Activated CD8-positive, alpha-beta T cell treated with anti-CD3 and anti-CD28 coated beads for 36 hours (primary cell): Measurements from ENCODE around the gene PLXNA1. TPM values are rescaled to one million over a fixed set of nuclear protein-coding genes. Genes with fewer than 3 reads are reported as not detected.

ENCODE experiments used
- ATAC-seq: fragments of 200-7000 bp; cut with Tn5 transposase; one replicate; pipeline ENCODE4 v1.10.0; 2021; ENCODE audit warnings: mild to moderate bottlenecking, moderate library complexity
- CTCF ChIA-PET: fragments of 350-600 bp; sonication (Branson Sonifier 250); formaldehyde crosslinking; loops from one replicate; lab custom pipeline; 2021; ENCODE audit warnings: antibody characterized with exemption; lab: Charles Lee
- POLR2A ChIA-PET: fragments of 350-600 bp; sonication (Branson Sonifier 250); formaldehyde crosslinking; loops from one replicate; lab custom pipeline; 2021; ENCODE audit warnings: antibody characterized with exemption; lab: Charles Lee
- DNase-seq: peaks from one replicate; pipeline ENCODE4 v3.0.0-alpha.2; 2020
- H3K27ac Mint-ChIP-seq: one replicate; pipeline ENCODE4 v1.8.0; 2021; ENCODE audit warnings: mild to moderate bottlenecking, mixed read lengths
- H3K27me3 Mint-ChIP-seq: one replicate; pipeline ENCODE4 v1.8.0; 2021; ENCODE audit warnings: mixed read lengths
- H3K36me3 Mint-ChIP-seq: one replicate; pipeline ENCODE4 v1.8.0; 2021; ENCODE audit warnings: low read depth, mixed read lengths
- H3K4me1 Mint-ChIP-seq: one replicate; pipeline ENCODE4 v1.8.0; 2021; ENCODE audit warnings: low read depth, mixed read lengths
- H3K4me3 Mint-ChIP-seq: one replicate; pipeline ENCODE4 v1.8.0; 2021; ENCODE audit warnings: mild to moderate bottlenecking, moderate library complexity, mixed read lengths
- H3K9me3 Mint-ChIP-seq: one replicate; pipeline ENCODE4 v1.8.0; 2021; ENCODE audit warnings: mixed read lengths
- intact Hi-C: fragments of 100-400 bp; cut with micrococcal nuclease; formaldehyde crosslinking; loops from one replicate; pipeline ENCODE4 v1.10.0; 2022
- total RNA-seq, 2 experiments: library from RNA; stranded (reverse); gene quantifications; one replicate each; pipeline ENCODE4 v1.2.3, GENCODE V29; 2021
- TF ChIP-seq, protein P1 (sequence below): fragments of 200-600 bp; IDR thresholded peaks from one replicate; pipeline ENCODE4 v1.8.0; 2022; ENCODE audit warnings: antibody characterized with exemption, mild to moderate bottlenecking

The PLXNA1 gene
- total RNA-seq, 2 experiments from 2014 or later, result 5.1 to 6.6 TPM

DNA sequence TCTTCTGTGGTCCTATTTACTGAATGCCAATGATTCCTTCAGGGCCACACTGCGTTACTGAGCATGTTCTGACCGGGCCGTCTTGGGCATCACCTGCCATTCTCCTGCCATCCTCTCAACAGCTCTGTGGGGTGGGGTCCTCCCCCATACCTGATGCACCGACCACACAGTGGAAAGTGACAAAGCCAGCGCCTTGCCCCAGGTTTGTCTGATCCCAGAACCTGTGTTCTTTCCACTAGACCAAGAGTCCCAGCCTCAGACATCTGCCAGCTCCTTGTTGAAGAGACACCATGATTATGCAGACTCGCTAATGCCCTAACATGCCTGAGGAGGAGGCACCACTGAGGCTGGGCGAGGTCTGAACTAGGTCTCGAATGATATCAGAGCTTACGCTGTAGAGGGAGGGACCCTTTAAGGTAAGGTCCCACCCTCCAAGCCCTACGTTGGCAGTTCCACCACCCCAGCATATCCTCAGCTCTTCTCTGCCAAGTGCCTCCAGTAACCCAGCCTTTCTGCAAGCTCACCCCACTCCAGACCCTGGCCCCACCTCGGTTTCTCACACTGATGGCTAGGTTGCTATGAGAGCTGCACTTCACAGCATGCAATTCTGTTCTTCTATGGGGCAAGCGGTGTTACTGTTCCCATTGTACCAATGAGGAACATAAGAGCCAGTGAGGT, 29.8 kb upstream of the PLXNA1 start:
- DNase-seq, result no peak
- Mint-ChIP-seq H3K4me1 (no peaks in the 10 kb centered on the region), H3K27ac (no peak overlapping the region), H3K9me3 (no peaks in the 10 kb centered on the region), H3K36me3 (no peaks in the 10 kb centered on the region), H3K4me3 (no peak overlapping the region), H3K27me3 (no peaks in the 10 kb centered on the region)
- ChIA-PET CTCF (no interaction called here), POLR2A (no interaction called here)
- TF ChIP-seq, protein P1, sequence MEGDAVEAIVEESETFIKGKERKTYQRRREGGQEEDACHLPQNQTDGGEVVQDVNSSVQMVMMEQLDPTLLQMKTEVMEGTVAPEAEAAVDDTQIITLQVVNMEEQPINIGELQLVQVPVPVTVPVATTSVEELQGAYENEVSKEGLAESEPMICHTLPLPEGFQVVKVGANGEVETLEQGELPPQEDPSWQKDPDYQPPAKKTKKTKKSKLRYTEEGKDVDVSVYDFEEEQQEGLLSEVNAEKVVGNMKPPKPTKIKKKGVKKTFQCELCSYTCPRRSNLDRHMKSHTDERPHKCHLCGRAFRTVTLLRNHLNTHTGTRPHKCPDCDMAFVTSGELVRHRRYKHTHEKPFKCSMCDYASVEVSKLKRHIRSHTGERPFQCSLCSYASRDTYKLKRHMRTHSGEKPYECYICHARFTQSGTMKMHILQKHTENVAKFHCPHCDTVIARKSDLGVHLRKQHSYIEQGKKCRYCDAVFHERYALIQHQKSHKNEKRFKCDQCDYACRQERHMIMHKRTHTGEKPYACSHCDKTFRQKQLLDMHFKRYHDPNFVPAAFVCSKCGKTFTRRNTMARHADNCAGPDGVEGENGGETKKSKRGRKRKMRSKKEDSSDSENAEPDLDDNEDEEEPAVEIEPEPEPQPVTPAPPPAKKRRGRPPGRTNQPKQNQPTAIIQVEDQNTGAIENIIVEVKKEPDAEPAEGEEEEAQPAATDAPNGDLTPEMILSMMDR, result no peak
- intact Hi-C loops, result no loop called here
- ATAC-seq, result no peak

DNA sequence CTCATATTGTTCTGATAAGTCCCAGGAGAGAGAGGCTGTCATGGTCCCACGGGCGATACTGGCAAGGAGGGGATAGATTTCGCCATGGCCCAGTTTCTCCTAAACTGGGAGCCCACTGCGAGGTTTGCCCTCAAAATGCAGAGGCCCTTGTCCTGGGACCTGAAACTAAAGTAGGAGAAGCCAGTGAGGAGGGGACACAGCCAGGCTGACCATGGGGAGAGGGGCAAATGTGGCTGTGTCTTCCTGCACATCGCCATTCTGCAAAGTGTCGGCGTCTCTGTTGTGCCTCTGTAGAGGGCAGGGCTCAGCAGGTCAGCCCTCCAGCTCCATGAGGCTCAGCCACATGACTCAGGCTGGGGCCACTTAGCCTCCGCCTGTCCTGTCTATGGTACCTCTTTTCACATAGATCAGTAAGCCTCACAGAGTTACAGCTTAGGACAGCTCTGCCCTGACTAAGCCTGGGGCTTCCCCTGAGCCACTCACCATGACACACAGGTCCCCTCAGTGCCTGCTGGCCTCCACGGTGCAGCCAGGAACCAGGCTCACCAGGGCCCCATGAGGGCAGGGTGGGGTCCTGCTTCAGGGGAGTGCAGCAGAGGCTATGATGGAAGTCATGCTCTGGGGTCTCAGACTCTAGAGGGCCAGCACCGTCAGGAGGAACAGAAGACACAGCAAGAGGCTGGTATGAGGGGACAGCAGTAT, 28.6 kb upstream of the PLXNA1 start:
- H3K4me3 Mint-ChIP-seq, result no peak overlapping the region
- CTCF ChIA-PET, result no interaction called here
- H3K27ac Mint-ChIP-seq, result no peak overlapping the region
- intact Hi-C loops, result no loop called here
- ATAC-seq (peak; percentile 89), DNase-seq (peak; percentile 14)
- POLR2A ChIA-PET, result no interaction called here
- no peaks in the 10 kb centered on the region for H3K4me1 Mint-ChIP-seq
- H3K27me3 Mint-ChIP-seq, result no peaks in the 10 kb centered on the region
- H3K36me3 Mint-ChIP-seq, result no peaks in the 10 kb centered on the region
- no peaks in the 10 kb centered on the region for H3K9me3 Mint-ChIP-seq
- TF ChIP-seq, protein P1, result no peak

DNA sequence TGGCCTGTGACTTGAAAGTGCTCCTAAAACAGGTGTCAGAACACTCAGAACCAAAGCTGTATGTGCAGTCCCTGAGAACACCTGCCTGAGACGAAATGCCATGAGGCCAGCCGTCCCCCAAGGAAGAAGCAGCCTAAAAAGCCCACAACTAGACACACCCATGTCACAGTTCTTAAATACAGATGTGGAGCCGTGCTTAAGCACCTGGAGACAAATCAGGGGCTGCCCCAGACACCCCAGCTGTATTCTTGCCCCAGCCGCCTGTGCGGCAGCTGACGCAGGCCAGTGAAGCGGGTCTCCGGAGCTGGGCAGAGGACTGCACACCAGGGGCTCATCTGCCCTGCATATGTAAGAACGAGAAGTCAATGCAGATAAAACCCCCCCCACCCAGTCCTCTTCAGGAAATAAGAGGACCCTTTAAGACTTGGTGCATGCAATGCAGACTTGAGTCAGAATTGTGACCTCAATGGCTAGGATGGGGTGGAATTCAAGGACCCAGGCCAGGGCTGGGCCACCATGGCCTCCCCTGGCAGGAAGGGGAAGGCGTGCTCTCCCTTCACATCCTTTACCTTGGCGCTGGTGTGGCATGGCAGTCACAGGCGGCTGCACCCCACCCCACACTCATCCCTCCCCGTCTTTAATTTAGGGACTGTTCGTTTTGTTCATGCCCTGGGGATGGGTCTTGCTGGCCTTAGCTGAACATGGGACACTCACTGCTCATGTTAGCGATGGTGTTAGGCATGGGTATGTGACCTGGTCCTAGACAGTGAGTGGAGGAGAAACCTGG, 27.7 kb upstream of the PLXNA1 start:
- no peaks in the 10 kb centered on the region for H3K36me3 Mint-ChIP-seq
- no peak overlapping the region for H3K27ac Mint-ChIP-seq
- no peaks in the 10 kb centered on the region for H3K4me1 Mint-ChIP-seq
- POLR2A ChIA-PET, result interaction anchor here (0.5 kb wide), 1 partner anchor 76 kb away, joined by 3 read pairs; no protein-coding TSS in a partner anchor
- H3K9me3 Mint-ChIP-seq, result no peaks in the 10 kb centered on the region
- TF ChIP-seq, protein P1, result no peak
- H3K4me3 Mint-ChIP-seq, result no peak overlapping the region
- DNase-seq (no peak), ATAC-seq (no peak)
- H3K27me3 Mint-ChIP-seq, result no peaks in the 10 kb centered on the region
- intact Hi-C loops, result no loop called here
- CTCF ChIA-PET, result no interaction called here

DNA sequence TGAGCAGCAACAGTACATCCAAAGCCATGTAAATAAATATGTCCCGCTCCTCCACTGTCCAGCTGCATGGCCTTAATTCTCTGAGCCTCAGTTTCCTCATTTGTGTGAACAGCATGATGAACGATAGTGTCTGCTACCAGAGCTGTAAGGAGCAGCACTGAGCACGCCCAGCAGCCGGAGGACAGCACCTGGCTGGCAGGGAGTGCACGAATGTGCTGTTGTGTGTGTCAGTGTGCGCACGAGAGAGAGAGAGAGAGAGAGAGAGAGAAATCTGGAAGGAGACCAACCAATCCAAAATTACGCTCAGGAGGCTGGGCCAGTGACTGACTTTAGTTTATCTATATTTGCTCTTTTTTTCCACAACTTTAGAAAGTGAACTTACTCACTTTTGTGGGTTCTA, 26.6 kb upstream of the PLXNA1 start:
- intact Hi-C loops, result no loop called here
- H3K36me3 Mint-ChIP-seq, result no peaks in the 10 kb centered on the region
- DNase-seq (no peak), ATAC-seq (no peak)
- TF ChIP-seq, protein P1, result no peak
- no peaks in the 10 kb centered on the region for H3K9me3 Mint-ChIP-seq
- no peaks in the 10 kb centered on the region for H3K27me3 Mint-ChIP-seq
- ChIA-PET POLR2A (no interaction called here), CTCF (no interaction called here)
- no peak overlapping the region for H3K27ac Mint-ChIP-seq
- H3K4me1 Mint-ChIP-seq, result no peaks in the 10 kb centered on the region
- H3K4me3 Mint-ChIP-seq, result no peak overlapping the region
